Measurements from ENCODE around the gene HNF1A.

The HNF1A gene

GRCh38 chr12:120981407-120981941 is 3.1 kb downstream of the HNF1A start:
- no peak for DNase-seq (ENCODE audit: low read depth, low spot score)
- H3K4me3 ChIP-seq (ENCODE audit: low read length), result no peak overlapping the region

- H3K4me3 ChIP-seq (ENCODE audit: low read length), result no peak overlapping the region
- no peak for DNase-seq (ENCODE audit: low read depth, low spot score)
These were observed 4.3 kb downstream of the HNF1A start for GRCh38 chr12:120982659-120983058.

- DNase-seq (ENCODE audit: low read depth, low spot score), result no peak
- no peak overlapping the region for H3K4me3 ChIP-seq (ENCODE audit: low read length)
These were observed 5.4 kb downstream of the HNF1A start for GRCh38 chr12:120983759-120984158.

- no peak overlapping the region for H3K4me3 ChIP-seq (ENCODE audit: low read length)
These were observed 6.1 kb downstream of the HNF1A start for GRCh38 chr12:120984351-120984898.

GRCh38 chr12:120988234-120988633 is 9.9 kb downstream of the HNF1A start:
- no peak for DNase-seq (ENCODE audit: low read depth, low spot score)
- H3K4me3 ChIP-seq (ENCODE audit: low read length), result no peak overlapping the region

More at GRCh38 chr12:120984351-120984898, 6.1 kb downstream of the HNF1A start:
- DNase-seq (ENCODE audit: low read depth, low spot score), result no peak

GRCh38 chr12:120988658-120989057 is 10.3 kb downstream of the HNF1A start:
- no peak for DNase-seq (ENCODE audit: low read depth, low spot score)
- no peak overlapping the region for H3K4me3 ChIP-seq (ENCODE audit: low read length)

GRCh38 chr12:120989687-120990086 is 11.3 kb downstream of the HNF1A start:
- no peak for DNase-seq (ENCODE audit: low read depth, low spot score)
- H3K4me3 ChIP-seq (ENCODE audit: low read length), result no peak overlapping the region

GRCh38 chr12:120990487-120991055 is 12.2 kb downstream of the HNF1A start:
- H3K4me3 ChIP-seq (ENCODE audit: low read length), result no peak overlapping the region
- no peak for DNase-seq (ENCODE audit: low read depth, low spot score)

- DNase-seq (ENCODE audit: low read depth, low spot score), result no peak
These were observed 13.6 kb downstream of the HNF1A start for GRCh38 chr12:120991965-120992364.

GRCh38 chr12:120992989-120993388 is 14.6 kb downstream of the HNF1A start:
- DNase-seq (ENCODE audit: low read depth, low spot score), result no peak
- H3K4me3 ChIP-seq (ENCODE audit: low read length), result no peak overlapping the region

More at GRCh38 chr12:120991965-120992364, 13.6 kb downstream of the HNF1A start:
- H3K4me3 ChIP-seq (ENCODE audit: low read length), result no peak overlapping the region

- no peak for DNase-seq (ENCODE audit: low read depth, low spot score)
- no peak overlapping the region for H3K4me3 ChIP-seq (ENCODE audit: low read length)
These were observed 15.2 kb downstream of the HNF1A start for GRCh38 chr12:120993496-120993895.

- H3K4me3 ChIP-seq (ENCODE audit: low read length), result no peak overlapping the region
These were observed 15.7 kb downstream of the HNF1A start for GRCh38 chr12:120994059-120994458.

GRCh38 chr12:120994589-120995337 is 16.4 kb downstream of the HNF1A start:
- H3K4me3 ChIP-seq (ENCODE audit: low read length), result no peak overlapping the region
- no peak for DNase-seq (ENCODE audit: low read depth, low spot score)

More at GRCh38 chr12:120994059-120994458, 15.7 kb downstream of the HNF1A start:
- DNase-seq (ENCODE audit: low read depth, low spot score), result no peak

- no peak for DNase-seq (ENCODE audit: low read depth, low spot score)
- H3K4me3 ChIP-seq (ENCODE audit: low read length), result no peak overlapping the region
These were observed 17.9 kb downstream of the HNF1A start for GRCh38 chr12:120996133-120996746.

GRCh38 chr12:120997448-120997847 is 19.1 kb downstream of the HNF1A start:
- DNase-seq (ENCODE audit: low read depth, low spot score), result no peak
- no peak overlapping the region for H3K4me3 ChIP-seq (ENCODE audit: low read length)

- no peak for DNase-seq (ENCODE audit: low read depth, low spot score)
These were observed 20.1 kb downstream of the HNF1A start for GRCh38 chr12:120998435-120998834.

GRCh38 chr12:120999191-121000120 is 21.1 kb downstream of the HNF1A start:
- DNase-seq (ENCODE audit: low read depth, low spot score), result no peak

More at GRCh38 chr12:120998435-120998834, 20.1 kb downstream of the HNF1A start:
- H3K4me3 ChIP-seq (ENCODE audit: low read length), result no peak overlapping the region

GRCh38 chr12:121000530-121000929 is 22.2 kb downstream of the HNF1A start:
- H3K4me3 ChIP-seq (ENCODE audit: low read length), result peak overlapping the region; percentile 21
- DNase-seq (ENCODE audit: low read depth, low spot score), result peak; percentile 82

More at GRCh38 chr12:120999191-121000120, 21.1 kb downstream of the HNF1A start:
- H3K4me3 ChIP-seq (ENCODE audit: low read length), result no peak overlapping the region

GRCh38 chr12:121001060-121001459 is 22.7 kb downstream of the HNF1A start:
- peak; percentile 63 for DNase-seq (ENCODE audit: low read depth, low spot score)
- H3K4me3 ChIP-seq (ENCODE audit: low read length), result peak overlapping the region; percentile 21
